NCI-H2107 treated with DMSO at 0.1 percent for 48 hours (cell line): ENCODE results near the gene LINGO3.

ENCODE experiments used
- DNase-seq: peaks from one replicate; lab custom pipeline; 2025; ENCODE audit not compliant: unreplicated experiment; lab: John Stamatoyannopoulos, UW

Gene LINGO3

DNA sequence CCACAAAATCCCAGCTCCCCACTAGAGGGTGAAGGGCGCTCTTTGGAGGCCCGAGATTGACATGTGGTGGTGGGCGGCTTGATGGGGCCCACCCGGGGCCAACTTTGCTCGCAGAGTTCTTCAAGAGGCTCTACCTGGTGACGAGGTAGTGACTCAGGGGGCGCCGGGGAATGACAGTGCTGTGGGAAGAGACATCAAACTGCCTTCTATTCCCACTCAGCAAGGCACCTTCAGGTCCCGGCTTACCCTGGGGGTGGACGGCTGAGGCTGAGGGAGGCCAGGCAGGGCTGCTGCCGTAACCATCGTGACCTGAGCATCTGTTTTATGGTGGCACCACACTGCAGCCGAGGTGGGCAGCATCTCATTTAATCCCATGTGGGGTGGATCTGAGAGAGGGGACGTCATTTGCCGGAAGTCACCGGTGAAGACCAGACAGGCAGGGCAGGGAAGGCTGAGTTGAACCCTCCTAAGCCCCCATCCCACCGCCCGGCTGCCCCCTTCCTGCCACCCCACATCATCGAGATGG, 1.6 kb downstream of the LINGO3 start:
- DNase-seq: no peak

DNA sequence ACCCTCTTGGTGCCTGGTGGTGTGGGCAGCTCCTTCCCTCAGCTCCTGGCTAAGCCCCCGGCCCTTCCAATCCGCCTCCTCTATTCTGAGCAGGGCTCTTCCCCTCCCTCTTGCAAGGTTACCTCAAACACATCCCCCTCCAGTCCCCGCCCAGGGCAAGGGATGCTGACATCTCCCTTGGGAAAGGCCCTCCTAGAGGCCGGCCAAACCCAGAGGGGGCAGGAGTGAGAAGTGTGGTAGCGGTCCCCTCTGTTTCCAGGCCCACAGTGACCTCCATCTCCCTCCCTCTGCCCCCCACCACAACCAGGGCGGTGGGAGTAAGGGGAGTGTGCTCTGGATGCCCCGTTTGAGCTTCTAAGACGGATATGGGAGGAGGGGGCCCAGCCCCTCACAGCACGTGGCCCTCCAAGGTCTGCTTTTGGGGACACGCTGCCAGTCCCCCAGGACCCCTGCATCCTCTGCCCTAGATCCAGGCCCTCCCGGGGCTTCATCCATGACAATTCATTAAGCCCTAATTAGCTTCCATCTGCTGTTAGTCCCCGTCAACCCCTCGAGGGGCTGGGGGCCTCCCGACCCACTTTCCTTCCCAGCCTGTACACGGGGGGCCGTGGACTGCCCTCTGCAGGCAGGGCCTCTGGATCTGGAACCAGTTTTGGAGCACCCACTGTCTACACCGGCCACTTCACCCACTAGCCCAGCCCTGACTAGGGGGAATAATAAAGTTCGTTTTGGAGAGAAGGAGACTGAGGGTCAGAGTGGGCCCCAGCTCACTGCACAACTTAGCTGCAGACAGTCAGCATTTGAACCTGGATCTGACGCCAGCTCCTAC, 2.3 kb downstream of the LINGO3 start:
- DNase-seq: no peak

DNA sequence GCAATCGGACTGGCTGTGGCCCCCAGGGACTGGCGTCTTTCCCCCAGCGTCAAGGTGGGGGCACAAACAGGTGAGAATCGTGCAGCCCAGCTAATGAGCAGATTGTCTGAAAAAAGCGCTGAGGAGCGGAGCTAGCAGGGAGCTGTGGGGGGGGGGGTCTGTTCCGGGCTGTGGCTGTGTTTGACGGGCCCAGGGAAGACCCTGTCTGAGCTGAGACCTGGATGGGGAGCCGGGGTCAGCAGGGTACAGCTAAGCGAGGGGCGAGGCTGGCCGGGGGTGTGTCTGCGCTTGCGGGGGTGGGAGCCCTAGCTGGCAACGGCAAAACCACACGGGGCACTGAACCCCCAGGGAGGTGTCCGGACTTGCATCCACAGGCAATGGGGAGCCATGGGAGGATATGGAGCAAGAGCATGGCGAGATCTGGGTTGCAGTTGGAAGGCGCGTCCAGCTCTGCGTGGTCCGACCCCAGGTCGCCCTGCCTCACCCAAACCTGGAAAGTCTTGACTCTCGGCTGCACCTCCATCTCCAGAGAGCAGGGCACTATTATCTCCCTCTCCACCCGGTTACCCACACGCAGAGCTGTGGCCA, 4.6 kb downstream of the LINGO3 start:
- no peak for DNase-seq

DNA sequence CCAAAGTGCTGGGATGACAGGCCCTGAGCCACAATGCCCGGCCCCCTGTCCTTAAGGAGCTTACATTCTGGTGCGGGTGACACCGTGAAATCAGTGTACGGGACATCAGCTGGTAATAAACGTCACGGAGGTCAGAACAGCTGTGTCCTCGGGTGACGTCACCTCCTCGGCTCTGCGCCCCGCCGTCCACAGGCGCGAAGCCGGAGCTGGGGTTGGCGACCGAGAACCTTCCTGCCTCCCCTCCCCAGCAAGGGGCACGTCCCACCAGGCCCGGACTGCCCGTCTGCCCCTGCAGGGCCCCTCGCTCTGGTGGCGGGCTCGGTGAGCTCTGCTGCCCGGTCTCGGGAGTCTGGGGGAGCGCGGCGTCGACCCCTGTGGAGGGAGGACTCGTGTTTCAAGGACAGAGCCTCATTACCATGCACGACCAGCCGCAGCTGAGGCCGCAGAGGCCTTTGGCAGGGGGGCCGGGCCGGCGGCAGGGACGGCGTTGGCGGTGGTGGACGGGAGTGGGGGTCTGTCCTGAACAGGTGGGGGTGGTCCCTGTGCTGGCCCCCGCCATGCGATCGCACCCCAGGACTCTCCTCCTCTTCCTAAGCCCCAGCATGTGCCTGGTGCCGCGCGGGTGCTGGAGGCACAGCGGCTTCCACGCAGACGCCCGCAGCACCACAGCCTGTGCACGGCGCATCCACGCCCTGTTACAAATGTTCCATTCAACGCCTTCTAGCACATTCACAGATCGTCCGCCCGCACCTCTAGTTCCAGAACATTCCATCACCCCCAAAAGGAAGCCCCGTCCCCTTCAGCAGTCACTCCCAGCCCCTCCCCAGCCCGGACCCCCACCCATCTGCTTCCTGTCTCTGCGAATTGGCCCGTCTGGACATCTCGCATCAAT, 5.4 kb downstream of the LINGO3 start:
- DNase-seq: no peak

DNA sequence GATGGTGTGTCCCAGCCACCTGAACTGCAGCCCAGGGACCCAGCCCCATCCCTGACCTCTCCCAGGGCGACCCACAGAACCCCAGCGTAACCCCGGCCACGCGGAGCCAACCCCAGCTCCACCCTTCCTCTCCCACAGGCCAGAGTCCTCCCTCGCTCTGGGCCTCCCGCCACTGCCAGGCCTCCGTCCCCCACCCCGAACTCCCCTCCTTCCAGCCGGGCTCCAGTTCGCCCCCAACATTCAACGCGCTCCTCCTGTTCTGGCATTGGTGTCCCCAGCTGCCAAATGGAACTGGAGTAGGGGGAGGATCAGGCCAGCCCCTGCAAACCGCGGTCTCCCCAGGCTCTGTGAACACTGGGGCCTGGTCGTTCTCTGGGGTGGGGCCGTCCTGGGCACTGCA, 7.4 kb downstream of the LINGO3 start:
- DNase-seq: no peak

DNA sequence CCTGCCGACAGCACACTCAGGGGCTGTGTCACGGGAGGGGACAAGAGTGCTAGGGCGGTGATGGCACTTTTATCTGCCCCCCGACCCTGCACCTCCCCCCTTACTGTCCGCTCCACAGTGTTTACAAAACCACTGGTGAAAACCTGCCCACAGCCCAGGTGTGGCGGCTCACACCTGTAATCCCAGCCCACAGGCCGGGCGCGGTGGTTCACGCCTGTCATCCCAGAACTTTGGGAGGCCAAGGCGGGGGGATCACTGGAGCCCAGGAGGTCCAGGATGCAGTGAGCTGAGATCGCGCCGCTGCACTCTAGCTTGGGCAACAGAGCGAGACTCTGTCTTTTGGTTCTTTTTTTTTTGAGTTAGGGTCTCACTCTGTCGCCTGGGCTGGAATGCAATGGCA, 11.8 kb downstream of the LINGO3 start:
- DNase-seq: no peak

DNA sequence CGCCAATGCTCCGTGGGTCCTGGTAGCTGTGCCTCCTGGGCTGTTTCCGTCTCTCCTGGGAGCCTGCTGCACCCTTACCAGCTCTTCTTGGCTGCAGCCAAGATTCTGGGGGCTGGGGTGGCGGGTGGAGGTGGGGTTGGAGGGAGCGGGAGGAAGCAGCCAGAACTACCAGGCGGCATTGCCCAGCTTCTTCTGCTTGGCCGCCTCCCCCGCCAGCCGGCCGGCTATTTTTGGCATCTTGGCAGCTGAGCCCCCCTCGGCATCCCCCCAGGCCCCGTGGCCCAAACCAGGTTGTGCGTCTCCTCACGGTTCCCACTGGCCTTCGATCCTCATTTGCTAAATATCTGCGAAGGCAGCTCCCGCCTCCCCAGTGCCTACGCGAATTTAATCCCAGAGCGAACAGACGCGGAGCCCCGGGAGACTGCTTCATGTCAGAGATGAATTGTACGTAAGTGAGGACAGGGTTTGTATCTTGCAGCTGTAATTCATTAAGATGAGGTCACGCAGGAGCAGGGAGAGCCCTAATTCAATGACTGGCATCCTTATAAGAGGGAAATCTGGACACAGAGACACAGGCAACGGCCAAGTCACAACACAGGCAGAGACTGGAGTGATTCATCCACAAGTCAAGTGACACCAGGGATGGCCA, 13.1 kb downstream of the LINGO3 start:
- DNase-seq: no peak

DNA sequence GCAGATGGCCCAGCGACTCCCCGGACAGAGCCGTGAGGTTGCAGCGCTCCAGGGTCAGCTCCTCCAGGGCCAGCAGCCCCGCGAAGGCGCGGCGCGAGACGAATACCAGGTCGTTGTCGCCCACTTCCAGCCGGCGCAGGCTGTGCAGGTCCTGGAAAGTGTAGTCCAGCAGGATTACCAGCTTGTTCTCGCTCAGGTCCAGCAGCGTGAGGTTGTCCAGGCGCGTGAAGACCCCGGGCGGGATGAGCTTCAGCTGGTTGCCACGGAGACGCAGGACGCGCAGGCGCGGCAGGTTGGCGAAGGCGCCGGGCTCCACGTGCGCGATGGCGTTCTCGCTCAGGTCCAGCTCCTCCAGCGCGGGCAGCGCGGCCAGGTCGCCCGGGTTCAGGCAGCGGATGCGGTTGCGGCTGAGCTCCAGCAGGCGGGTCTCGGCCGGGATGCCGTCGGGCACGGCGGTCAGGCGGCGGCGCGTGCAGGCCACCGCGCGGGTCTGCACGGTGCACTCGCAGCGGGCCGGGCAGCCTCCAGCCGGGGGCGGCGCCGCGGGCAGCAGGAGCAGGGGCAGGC, 16.7 kb downstream of the LINGO3 start:
- DNase-seq: no peak

DNA sequence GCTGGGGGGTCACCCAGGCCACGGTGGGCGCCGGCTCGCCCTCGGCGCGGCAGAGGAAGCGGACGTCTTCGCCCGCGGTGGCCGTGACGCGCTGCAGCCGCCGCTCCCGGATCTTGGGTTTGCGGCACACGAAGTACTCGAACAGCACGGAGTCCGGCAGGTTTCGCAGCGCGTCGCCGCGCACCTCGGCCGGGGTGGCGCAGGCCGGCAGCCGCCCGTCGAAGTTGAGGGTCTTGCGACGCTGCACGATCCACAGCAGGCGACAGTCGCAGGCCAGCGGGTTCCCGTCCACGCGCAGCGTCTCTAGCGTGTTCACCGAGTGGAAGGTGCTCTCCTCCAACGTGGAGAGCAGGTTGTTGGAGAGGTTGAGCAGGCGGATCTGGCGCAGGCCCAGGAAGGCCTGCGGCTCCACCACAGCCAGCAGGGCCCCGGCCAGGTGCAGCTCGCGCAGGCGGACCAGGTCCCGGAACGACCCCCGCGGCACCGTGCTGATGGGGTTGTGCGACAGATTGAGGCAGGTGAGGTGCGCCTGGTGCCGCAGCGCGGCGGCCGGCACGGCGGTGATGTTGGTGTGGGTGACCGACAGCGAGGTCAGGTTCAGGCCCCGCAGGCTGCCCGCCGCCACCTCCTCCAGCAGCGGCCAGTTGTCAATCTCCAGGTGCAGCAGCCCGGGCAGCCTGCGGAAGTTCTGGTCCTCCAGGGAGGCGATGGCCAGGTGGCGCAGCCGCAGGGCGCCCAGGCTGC, 17.3 kb downstream of the LINGO3 start:
- DNase-seq: no peak

DNA sequence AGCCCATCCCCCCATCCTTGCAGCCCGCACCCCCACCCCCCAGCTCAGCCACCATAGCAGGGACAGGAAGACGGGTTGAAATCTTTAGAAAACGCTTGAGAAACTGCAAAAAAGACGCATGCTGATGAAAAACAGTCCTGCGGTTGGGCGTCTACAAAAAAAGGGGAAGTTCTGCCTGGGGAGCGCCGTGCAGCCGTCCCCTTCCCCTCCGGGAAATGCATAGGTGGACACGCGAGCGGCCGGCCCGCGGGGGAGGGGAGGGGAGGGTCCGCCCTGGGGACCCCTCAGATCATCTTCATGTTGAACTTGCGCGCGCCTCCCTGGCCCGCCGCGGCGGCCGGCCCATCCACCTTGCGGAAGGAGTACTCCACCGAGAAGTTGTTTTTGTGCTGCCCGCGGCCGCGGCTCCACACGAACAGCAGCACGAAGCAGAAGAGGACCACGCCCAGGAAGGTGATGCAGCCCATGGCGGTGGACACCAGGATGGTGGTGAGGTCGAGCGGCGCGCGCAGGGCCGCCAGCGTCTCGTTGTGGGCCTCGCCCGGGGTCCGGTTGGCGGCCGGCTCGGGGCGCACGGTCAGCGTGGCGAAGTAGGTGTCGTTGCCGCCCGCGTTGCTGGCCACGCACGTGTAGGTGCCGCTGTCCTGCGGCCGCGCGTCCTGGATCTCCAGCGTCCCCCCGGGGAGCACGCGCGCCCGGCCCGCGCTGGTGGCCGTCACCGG, 18.1 kb downstream of the LINGO3 start:
- DNase-seq: no peak

DNA sequence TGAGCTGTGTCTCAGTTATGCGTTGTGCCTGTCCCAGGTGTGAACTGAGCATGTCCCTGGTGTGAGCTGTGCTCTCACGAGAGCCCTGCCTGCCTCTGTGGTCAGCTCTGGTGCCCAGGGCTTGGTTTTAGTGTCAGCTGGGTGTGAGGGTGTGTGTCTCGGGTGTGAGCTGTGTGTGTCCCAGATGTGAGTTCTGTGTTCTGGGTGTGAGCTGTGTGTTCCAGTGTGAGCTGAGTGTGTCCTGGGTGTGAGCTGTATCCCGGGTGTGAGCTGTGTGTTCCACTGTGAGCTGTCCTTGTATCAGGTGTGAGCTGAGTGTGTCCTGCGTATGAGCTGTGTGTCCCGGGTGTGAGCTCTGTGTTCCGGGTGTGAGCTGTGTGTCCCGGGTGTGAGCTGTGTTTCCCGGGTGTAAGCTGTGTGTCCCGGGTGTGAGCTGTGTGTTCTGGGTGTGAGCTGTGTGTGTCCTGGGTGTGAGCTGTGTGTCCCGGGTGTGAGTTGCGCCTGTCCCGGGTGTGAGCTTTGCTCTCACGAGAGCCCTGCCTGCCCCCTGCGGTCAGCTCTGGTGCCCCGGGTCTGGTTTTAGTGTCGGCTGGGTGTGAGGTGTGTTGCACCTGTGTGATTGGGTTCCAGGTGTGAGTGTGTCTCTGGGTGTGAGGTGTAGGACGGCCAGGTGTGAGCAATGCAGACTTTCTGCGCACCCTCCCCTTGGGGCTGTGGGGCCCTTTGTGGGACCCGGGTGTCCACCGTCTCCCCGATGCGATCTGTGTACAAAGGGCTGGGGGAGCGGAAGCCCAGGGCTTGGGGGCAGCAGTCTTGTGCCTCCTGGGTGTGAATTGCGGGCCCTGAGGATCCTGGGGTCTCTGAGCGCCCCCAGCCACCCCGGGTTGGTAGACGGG, 18.9 kb downstream of the LINGO3 start:
- no peak for DNase-seq

DNA sequence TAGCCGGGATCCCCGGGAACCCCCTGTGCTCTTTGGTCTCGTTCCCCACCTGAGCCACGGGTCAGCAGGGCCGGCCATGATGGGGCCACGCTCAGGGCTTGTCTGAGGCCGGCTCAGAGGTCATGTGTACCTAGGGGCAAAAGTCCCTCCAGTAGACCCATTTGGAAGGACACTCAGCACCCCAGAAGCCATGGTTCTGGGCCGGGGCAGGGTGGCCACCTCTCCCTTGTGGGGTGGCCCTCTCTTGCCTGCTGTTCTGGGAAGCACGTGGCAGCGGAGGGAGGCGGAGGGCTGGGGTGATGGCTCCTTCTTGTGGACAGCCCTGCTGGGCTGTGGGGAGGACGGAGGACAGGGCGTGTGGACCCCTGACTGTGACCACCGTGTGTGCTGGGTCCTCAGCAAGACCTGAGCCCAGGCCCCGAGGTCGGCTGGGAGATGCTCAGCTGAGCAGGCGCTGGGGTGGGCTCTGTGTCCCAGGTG, 19.6 kb downstream of the LINGO3 start:
- peak; percentile 17 for DNase-seq

DNA sequence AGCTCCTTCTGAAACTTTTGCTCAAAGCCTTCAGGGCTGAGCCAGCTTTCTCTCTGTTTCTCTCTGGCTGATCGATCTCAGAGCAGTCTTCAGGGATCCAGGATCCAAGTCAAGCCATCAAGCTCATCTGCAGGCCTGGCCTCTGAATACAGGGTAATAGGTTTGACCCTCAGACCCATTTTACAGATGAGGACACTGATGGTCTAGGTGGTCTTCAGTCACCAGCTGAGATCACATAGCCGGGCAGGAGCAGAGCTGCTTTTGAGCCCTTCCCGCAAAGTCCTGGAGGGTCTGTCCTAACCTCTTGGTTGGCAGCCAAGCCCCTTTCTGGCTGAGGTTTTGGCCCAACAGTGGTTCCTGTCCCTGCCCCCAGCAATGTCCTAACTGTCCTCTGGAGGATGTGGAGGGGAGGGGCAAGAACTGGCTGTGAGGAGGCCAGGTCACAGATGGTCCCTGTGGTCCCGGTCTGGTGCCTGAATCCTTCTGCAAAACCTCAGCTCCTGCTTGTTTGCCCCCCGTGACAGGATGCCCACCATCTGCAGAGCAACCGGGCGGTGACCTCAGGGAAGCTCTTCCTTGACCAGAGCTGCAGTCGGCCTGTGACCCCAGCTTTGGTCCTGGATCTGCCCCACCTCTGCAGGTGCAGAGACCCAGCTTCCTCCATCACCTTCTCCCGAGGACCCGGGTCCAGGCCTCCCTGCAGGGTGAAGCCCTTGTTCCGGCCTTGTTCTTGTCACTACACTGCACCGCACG, 20.2 kb downstream of the LINGO3 start:
- no peak for DNase-seq

DNA sequence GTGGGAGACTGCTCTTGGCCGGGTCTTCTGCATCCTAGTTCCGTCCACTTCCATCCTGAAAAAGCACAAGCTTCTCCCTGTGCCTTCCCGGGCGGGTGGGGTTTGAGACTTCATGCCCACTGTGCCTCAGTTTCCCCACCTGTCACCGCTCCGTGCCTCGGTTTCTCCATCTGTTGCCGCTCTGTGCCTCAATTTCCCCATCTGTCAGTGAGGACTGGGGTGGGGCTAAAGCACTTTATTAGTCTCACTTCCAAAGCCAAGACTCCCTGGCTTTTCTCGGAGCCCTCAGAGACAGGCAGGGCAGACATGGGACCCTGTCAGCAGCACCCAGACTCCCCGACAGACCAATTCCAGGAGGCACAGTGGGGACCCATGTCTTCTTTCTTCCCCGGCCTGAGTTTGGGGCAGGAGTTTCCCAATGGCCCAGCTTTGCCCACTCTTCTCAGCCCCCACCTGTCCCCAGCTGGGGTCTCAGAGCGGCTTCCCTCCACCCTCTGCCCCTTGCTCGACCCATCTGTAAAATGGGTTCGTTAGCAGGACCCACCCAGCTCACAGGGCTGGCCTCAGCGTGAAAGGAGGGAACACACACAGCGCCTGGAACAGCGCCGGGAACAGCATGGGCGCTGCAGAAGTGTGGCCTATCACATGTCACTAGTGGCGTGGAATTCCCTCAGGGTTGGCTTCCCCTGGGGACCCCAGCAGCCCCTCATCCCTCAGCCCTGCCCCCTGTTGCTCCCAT, 21.4 kb downstream of the LINGO3 start:
- no peak for DNase-seq

DNA sequence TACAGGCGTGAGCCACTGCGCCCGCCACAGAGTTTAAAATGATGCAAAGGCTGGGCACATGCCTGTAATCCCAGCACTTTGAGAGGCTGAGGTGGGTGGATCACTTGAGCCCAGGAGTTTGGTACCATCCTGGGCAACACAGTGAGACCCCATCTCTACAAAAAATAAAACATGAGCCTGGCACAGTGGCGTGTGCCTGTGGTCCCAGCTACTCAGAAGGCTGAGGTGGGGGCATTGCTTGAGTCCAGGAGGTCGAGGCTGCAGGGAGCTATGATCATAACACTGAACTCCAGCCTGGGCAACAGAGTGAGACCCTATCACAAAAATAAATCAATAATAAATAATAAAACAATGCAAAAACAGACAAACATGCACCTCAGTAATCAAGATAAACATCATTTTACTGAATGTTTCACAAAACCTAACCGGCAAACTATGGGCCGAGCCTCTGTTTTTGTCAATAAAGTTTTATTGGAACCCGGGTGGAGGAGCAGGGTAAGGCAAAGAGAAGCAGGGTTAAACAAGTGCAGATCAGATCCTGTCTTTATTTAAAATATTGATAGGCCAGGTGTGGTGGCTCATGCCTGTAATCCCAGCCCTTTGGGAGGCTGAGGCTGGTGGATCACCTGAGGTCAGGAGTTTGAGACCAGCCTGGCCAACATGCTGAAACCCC, 24.0 kb downstream of the LINGO3 start:
- DNase-seq: no peak

DNA sequence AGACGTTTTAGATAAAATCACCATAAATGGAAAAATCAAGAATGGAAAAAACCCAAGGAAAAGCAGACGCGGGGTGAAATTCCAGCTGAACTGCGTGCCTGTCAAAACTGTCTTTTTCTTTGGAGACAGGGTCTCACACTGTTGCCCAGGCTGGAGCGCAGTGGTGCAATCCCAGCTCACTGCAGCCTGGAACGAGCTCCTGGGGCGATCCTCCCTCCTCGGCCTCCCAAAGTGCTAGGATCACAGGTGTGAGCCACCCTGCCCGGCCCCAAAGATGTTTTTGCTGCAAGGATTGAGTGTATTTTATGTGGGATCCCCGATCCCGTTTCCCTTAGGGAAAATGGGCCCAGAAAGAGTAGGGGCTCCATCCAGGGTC, 25.1 kb downstream of the LINGO3 start:
- no peak for DNase-seq
